Adrenal gland (tissue), 5 donors: ENCODE results near the gene KRT77.

Experiments
- CTCF ChIP-seq, 6 experiments: fragments of 450-650 bp in 4 of 6; fragments of 200-600 bp in 2 of 6; sonication (generic) in 1 of 6; IDR thresholded peaks; 1 replicate in 5 of 6; 2 replicates in 1 of 6; pipeline versions ENCODE4 v1.5.1 to v1.8.0; 2016 to 2021; ENCODE audit warnings: antibody characterized with exemption in 6 of 6, mild to moderate bottlenecking in 2 of 6, moderate library complexity in 1 of 6
- POLR2A ChIP-seq, 2 donors: fragments of 450-650 bp; IDR thresholded peaks; one replicate each; pipeline ENCODE4 v1.6.1; 2017; ENCODE audit warnings: antibody characterized with exemption in 2 of 2, mild to moderate bottlenecking in 2 of 2, moderate library complexity in 1 of 2
- donor health status: DM: no; HTN: no; CAD: no.

- no peak for TF ChIP-seq CTCF (IDR thresholded peaks at IDR 0.05)
- TF ChIP-seq POLR2A (IDR thresholded peaks at IDR 0.05): no peak
Observed at GRCh38 chr12:52742196-52742580, 38.9 kb upstream of the KRT77 start.
